MCF 10A (cell line): ENCODE measurements around the gene SREBF2. TPM values are rescaled to one million over a fixed set of nuclear protein-coding genes. Genes with fewer than 3 reads are reported as not detected.
"Not testable (repeated sequence)": the region's sequence is repeated elsewhere in the genome, so short reads cannot be mapped to it uniquely, and the experiment has no call there.

Experiments
- BruUV-seq: library from RNA; stranded (reverse); fragments of 400-500 nt; replicated peaks from 2 replicates; lab custom pipeline; 2021; lab: Mats Ljungman, UMichigan
- CTCF ChIA-PET: fragments of 300-600 bp; sonication (Branson Sonifier 250); formaldehyde crosslinking; extraction: SDS; loops from one replicate; lab custom pipeline; 2021; ENCODE audit warnings: antibody characterized with exemption, inconsistent platforms; lab: Yijun Ruan, JAX
- POLR2A ChIA-PET: fragments of 300-600, 350-650 bp; sonication (Branson Sonifier 250); formaldehyde crosslinking; extraction: SDS; loops from one replicate; lab custom pipeline; 2020; ENCODE audit warnings: antibody characterized with exemption, inconsistent platforms; lab: Yijun Ruan, JAX
- DNase-seq: peaks from one replicate; pipeline ENCODE4 v3.0.0-alpha.2; 2018; ENCODE audit not compliant: unreplicated experiment
- H3K27ac Mint-ChIP-seq: one replicate; pipeline ENCODE4 v1.8.0; 2022; ENCODE audit warnings: mild to moderate bottlenecking, low read depth, mixed read lengths; ENCODE audit not compliant: unreplicated experiment
- H3K27me3 Mint-ChIP-seq: one replicate; pipeline ENCODE4 v1.8.0; 2022; ENCODE audit warnings: mixed read lengths; ENCODE audit not compliant: insufficient read depth, unreplicated experiment
- H3K36me3 Mint-ChIP-seq: one replicate; pipeline ENCODE4 v1.8.0; 2022; ENCODE audit warnings: mild to moderate bottlenecking, moderate library complexity, mixed read lengths; ENCODE audit not compliant: insufficient read depth, unreplicated experiment
- H3K4me1 Mint-ChIP-seq: one replicate; pipeline ENCODE4 v1.8.0; 2022; ENCODE audit warnings: mixed read lengths; ENCODE audit not compliant: insufficient read depth, unreplicated experiment
- H3K4me3 Mint-ChIP-seq: one replicate; pipeline ENCODE4 v1.8.0; 2022; ENCODE audit warnings: mild to moderate bottlenecking, moderate library complexity, mixed read lengths; ENCODE audit not compliant: unreplicated experiment
- H3K9me3 Mint-ChIP-seq: one replicate; pipeline ENCODE4 v1.8.0; 2022; ENCODE audit warnings: mixed read lengths; ENCODE audit not compliant: unreplicated experiment
- intact Hi-C: fragments of 100-400 bp; cut with micrococcal nuclease; formaldehyde crosslinking; loops from 2 replicates; pipeline ENCODE4 v1.14.1; 2022
- total RNA-seq: library from RNA; stranded (reverse); gene quantifications from 2 replicates; pipeline ENCODE4 v1.2.3, GENCODE V29; 2022
- TF ChIP-seq, protein P1 (sequence below): fragments of 200-600 bp; IDR thresholded peaks from one replicate; pipeline ENCODE4 v1.8.0; 2022; ENCODE audit warnings: antibody characterized with exemption, mild to moderate bottlenecking; ENCODE audit not compliant: unreplicated experiment

Gene SREBF2
- total RNA-seq, 1 experiment from 2014 or later: 104 TPM

DNA sequence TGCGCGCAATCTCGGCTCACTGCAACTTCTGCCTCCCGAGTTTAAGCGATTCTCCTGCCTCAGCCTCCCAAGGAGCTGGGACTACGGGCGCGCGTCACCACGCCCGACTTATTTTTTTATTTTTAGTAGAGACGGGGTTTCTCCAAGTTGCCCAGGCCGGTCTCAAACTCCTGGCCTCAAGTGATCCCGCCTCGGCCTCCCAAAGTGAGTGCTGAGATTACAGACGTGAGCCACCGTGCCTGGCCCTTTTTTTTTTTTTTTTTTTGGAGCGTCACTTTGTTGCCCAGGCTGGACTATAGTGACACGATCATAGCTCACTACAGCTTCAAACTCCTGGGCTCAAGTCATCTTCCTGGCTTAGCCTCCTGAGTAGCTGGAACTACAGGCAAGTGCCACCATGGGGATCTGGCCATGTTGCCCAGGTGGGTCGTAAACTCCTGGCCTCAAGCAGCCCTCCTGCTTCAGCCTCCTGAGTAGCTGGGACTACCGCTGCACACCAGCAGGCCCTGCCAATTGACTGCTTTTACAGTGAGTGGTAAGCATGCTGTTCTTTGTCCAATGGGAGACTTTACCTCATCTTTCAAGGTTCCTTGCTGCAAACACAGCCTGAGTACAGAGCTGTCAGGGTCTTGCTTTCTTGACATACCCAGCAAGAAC lies 114.6 kb downstream of the SREBF2 start:
- CTCF ChIA-PET: interaction anchor here (0.5 to 1.3 kb wide), 5 partner anchors 89 to 1414 kb away, joined by 3 to 7 read pairs (median 3); no protein-coding TSS in a partner anchor
- BruUV-seq: no TSS peak
- H3K4me3 Mint-ChIP-seq: peak overlapping the region; percentile 84

DNA sequence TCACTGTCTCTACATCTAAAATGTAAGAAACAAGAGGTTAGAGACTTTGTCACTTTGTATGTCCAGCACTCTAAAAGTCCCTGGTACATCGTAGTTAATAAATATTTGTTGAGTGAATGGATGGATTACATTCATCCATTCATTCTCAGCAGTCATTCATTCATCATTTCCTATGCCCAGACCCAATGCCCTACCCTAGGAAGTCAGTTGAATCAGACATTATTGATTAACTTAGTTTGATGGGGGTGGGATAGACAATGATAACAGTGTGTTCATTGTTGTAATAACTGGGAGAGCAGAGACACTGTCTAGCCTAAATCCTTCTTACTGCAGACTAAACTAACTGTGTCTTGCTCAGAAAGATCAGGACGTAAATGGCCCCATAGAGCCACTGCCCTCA lies 115.2 kb downstream of the SREBF2 start:
- CTCF ChIA-PET: interaction anchor here (0.6 to 3.4 kb wide), 2 partner anchors 7 to 221 kb away, joined by 4 to 11 read pairs; no protein-coding TSS in a partner anchor
- Mint-ChIP-seq H3K9me3 (no peaks in the 10 kb centered on the region), H3K27me3 (no peaks in the 10 kb centered on the region), H3K27ac (no peak overlapping the region), H3K36me3 (peaks cover 13% of the 10 kb centered on the region), H3K4me1 (peaks cover 12% of the 10 kb centered on the region), H3K4me3 (no peak overlapping the region)
- no peak for DNase-seq
- no TSS peak for BruUV-seq
- intact Hi-C loops: loop anchor here (10.0 kb wide), 1 partner anchor 403 kb away; the partner anchor contains the start of gene POLR3H
- TF ChIP-seq, protein P1, sequence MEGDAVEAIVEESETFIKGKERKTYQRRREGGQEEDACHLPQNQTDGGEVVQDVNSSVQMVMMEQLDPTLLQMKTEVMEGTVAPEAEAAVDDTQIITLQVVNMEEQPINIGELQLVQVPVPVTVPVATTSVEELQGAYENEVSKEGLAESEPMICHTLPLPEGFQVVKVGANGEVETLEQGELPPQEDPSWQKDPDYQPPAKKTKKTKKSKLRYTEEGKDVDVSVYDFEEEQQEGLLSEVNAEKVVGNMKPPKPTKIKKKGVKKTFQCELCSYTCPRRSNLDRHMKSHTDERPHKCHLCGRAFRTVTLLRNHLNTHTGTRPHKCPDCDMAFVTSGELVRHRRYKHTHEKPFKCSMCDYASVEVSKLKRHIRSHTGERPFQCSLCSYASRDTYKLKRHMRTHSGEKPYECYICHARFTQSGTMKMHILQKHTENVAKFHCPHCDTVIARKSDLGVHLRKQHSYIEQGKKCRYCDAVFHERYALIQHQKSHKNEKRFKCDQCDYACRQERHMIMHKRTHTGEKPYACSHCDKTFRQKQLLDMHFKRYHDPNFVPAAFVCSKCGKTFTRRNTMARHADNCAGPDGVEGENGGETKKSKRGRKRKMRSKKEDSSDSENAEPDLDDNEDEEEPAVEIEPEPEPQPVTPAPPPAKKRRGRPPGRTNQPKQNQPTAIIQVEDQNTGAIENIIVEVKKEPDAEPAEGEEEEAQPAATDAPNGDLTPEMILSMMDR: no peak
- POLR2A ChIA-PET: interaction anchor here (2.5 kb wide), 1 partner anchor 259 kb away, joined by 12 read pairs; the partner anchor contains the start of gene SNU13

More for the DNA sequence above, 114.6 kb downstream of the SREBF2 start:
- Mint-ChIP-seq H3K36me3 (peaks cover 14% of the 10 kb centered on the region), H3K9me3 (no peaks in the 10 kb centered on the region), H3K27ac (no peak overlapping the region), H3K27me3 (no peaks in the 10 kb centered on the region), H3K4me1 (peaks cover 12% of the 10 kb centered on the region)
- DNase-seq: no peak
- intact Hi-C loops: loop anchor here (10.0 kb wide), 1 partner anchor 403 kb away; the partner anchor contains the start of gene POLR3H
- POLR2A ChIA-PET: interaction anchor here (0.6 to 2.5 kb wide), 6 partner anchors 27 to 281 kb away, joined by 3 to 12 read pairs (median 4); partner anchors contain the start of genes NDUFA6 and SNU13
- TF ChIP-seq, protein P1: no peak

DNA sequence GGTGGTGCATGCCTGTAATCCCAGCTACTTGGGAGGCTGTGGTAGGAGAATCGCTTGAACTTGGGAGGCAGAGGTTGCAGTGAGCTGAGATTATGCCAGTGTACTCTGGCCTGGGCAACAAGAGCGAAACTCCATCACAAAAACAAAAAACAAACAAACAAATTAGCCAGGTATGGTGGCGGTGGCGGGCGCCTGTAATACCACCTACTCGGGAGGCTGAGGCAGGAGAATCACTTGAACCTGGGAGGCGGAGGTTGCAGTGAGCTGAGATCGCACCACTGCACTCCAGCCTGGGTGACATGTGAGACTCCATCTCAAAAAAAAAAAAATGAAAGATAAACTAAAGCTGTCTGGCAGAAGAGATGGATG lies 116.0 kb downstream of the SREBF2 start:
- BruUV-seq, POLR2A ChIA-PET: not testable (repeated sequence)

DNA sequence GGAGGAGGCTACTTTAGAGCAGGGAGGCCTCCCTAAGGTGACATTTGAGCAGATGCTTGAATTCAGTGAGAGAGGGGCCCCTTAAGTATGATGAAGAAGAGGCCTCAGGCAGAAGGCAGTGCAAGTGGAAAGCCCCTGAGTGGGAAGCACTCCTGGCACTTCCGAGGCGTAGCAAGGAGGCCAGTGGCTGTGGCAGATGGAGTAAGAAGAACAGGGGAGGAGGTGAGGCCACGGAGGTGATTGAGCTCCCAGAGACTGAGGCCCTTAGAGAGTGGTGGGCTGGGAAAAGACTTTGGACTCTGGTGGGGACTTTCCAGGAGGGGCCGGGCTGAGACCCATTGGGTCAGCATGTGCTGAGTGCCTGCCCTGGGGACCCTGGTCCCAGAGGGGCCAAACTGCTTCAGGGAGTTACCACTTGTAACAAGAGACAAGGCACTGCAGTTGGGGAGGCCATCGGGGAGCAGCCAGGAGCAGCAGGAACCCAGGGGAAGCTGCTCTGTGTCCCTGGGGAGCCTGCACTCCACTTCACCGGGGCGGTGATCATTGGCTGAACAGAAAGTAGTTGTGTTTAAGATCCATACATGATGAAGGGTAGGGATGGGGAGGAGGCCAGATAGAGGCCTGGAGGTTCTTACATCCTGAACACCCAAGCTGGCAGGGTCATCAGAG lies 116.5 kb downstream of the SREBF2 start:
- POLR2A ChIA-PET: interaction anchor here (0.8 kb wide), 1 partner anchor 140 kb away, joined by 3 read pairs; no protein-coding TSS in a partner anchor
- H3K27ac Mint-ChIP-seq: no peak overlapping the region
- H3K9me3 Mint-ChIP-seq: no peaks in the 10 kb centered on the region
- no peak overlapping the region for H3K4me3 Mint-ChIP-seq
- peaks cover 6% of the 10 kb centered on the region for H3K4me1 Mint-ChIP-seq
- CTCF ChIA-PET: interaction anchor here (0.7 to 3.4 kb wide), 2 partner anchors 9 to 479 kb away, joined by 3 to 11 read pairs; no protein-coding TSS in a partner anchor
- H3K36me3 Mint-ChIP-seq: peaks cover 7% of the 10 kb centered on the region
- intact Hi-C loops: loop anchor here (10.0 kb wide), 1 partner anchor 405 kb away; the partner anchor contains the start of gene POLR3H
- H3K27me3 Mint-ChIP-seq: no peaks in the 10 kb centered on the region
- DNase-seq: no peak
- BruUV-seq: no TSS peak
- TF ChIP-seq, protein P1: no peak

More for the DNA sequence above, 116.0 kb downstream of the SREBF2 start:
- H3K27me3 Mint-ChIP-seq, H3K9me3 Mint-ChIP-seq, H3K4me1 Mint-ChIP-seq, H3K27ac Mint-ChIP-seq, H3K4me3 Mint-ChIP-seq, DNase-seq, H3K36me3 Mint-ChIP-seq: not testable (repeated sequence)
- intact Hi-C loops: loop anchor here (10.0 kb wide), 1 partner anchor 404 kb away; the partner anchor contains the start of gene POLR3H
- CTCF ChIA-PET: interaction anchor here (0.6 to 3.4 kb wide), 3 partner anchors 8 to 480 kb away, joined by 3 to 11 read pairs (median 4); no protein-coding TSS in a partner anchor
